GM19193 (cell line): ENCODE results near the gene KIF23.
A peak's percentile ranks its signal among the peaks of the same experiment; 100 is the strongest.

Experiments used
- POLR2A ChIP-seq: IDR thresholded peaks from 4 replicates; pipeline ENCODE4 v1.6.1; 2011; ENCODE audit not compliant: insufficient read depth, insufficient read length; ENCODE audit errors: extremely low read depth

Gene KIF23

GRCh38 chr15:69451951-69452691 is 38.0 kb downstream of the KIF23 start:
- no peak for TF ChIP-seq POLR2A

- peak; percentile 100 for TF ChIP-seq POLR2A
Observed at GRCh38 chr15:69452692-69453521, 38.8 kb downstream of the KIF23 start, which contains the start of gene RPLP1. RPLP1 (plus strand) TSS chr15:69452818; CDS start chr15:69452949, 131 bp downstream.

- TF ChIP-seq POLR2A = no peak
Observed at GRCh38 chr15:69454953-69455352, 40.8 kb downstream of the KIF23 start.

GRCh38 chr15:69456208-69457166 is 42.3 kb downstream of the KIF23 start:
- TF ChIP-seq POLR2A = peak; percentile 51

GRCh38 chr15:69457304-69458280 is 43.4 kb downstream of the KIF23 start:
- TF ChIP-seq POLR2A = peak; percentile 13

- no peak for TF ChIP-seq POLR2A
Observed at GRCh38 chr15:69459066-69459465, 44.9 kb downstream of the KIF23 start.

- no peak for TF ChIP-seq POLR2A
Observed at GRCh38 chr15:69460481-69460880, 46.3 kb downstream of the KIF23 start.

GRCh38 chr15:69462030-69462492 is 47.9 kb downstream of the KIF23 start:
- no peak for TF ChIP-seq POLR2A

- peak; percentile 65 for TF ChIP-seq POLR2A
Observed at GRCh38 chr15:69462493-69463181, 48.5 kb downstream of the KIF23 start.

GRCh38 chr15:69463182-69463756 is 49.1 kb downstream of the KIF23 start:
- no peak for TF ChIP-seq POLR2A

GRCh38 chr15:69465253-69465652 is 51.1 kb downstream of the KIF23 start:
- TF ChIP-seq POLR2A = no peak

- no peak for TF ChIP-seq POLR2A
Observed at GRCh38 chr15:69466733-69467132, 52.6 kb downstream of the KIF23 start.

- no peak for TF ChIP-seq POLR2A
Observed at GRCh38 chr15:69467636-69468035, 53.5 kb downstream of the KIF23 start.
